GM12801 (cell line): ENCODE data around the gene UNK.

Experiments
- CTCF ChIP-seq: IDR thresholded peaks from one replicate; pipeline ENCODE4 v1.5.1; 2011; ENCODE audit warnings: control low read depth; ENCODE audit not compliant: insufficient read length; ENCODE audit errors: extremely low read depth

UNK gene

GRCh38 chr17:75813081-75814020 is 28.7 kb downstream of the UNK start:
- no peak for TF ChIP-seq CTCF

GRCh38 chr17:75814021-75814395 is 29.4 kb downstream of the UNK start:
- no peak for TF ChIP-seq CTCF

- no peak for TF ChIP-seq CTCF
These were observed 30.3 kb downstream of the UNK start for GRCh38 chr17:75814900-75815373.

- TF ChIP-seq CTCF = no peak
These were observed 30.8 kb downstream of the UNK start for GRCh38 chr17:75815399-75815798.

- no peak for TF ChIP-seq CTCF
These were observed 32.1 kb downstream of the UNK start for GRCh38 chr17:75816693-75817092.

GRCh38 chr17:75817571-75817970 is 33.0 kb downstream of the UNK start:
- no peak for TF ChIP-seq CTCF

GRCh38 chr17:75818326-75818885 is 33.8 kb downstream of the UNK start:
- TF ChIP-seq CTCF = no peak
